GM18526 (cell line): ENCODE results near the gene URB2.

Experiments used
- POLR2A ChIP-seq: IDR thresholded peaks from 3 replicates; pipeline ENCODE4 v1.6.1; 2011; ENCODE audit not compliant: insufficient read length; ENCODE audit errors: extremely low read depth

URB2 gene

GRCh38 chr1:229625915-229626831 lies at the start of gene URB2, which contains the start of gene TAF5L:
Gene URB2 (plus strand): TSS chr1:229626247. CDS start chr1:229627634, 1,387 bp downstream.
Gene TAF5L (minus strand): TSS chr1:229626122. CDS start chr1:229614482, 11,640 bp downstream.
- TF ChIP-seq POLR2A, result peak; percentile 73

GRCh38 chr1:229578168-229579058 lies 47.6 kb upstream of the URB2 start:
- TF ChIP-seq POLR2A, result no peak

GRCh38 chr1:229579059-229579673 lies 46.9 kb upstream of the URB2 start:
- TF ChIP-seq POLR2A, result no peak

GRCh38 chr1:229581485-229581884 lies 44.6 kb upstream of the URB2 start:
- TF ChIP-seq POLR2A, result no peak

- no peak for TF ChIP-seq POLR2A
These were observed 43.9 kb upstream of the URB2 start for GRCh38 chr1:229582011-229582694.

GRCh38 chr1:229582715-229583114 lies 43.3 kb upstream of the URB2 start:
- no peak for TF ChIP-seq POLR2A

GRCh38 chr1:229585338-229585737 lies 40.7 kb upstream of the URB2 start:
- no peak for TF ChIP-seq POLR2A

- TF ChIP-seq POLR2A, result no peak
These were observed 35.9 kb upstream of the URB2 start for GRCh38 chr1:229590119-229590518.

GRCh38 chr1:229593800-229594199 lies 32.2 kb upstream of the URB2 start:
- no peak for TF ChIP-seq POLR2A

GRCh38 chr1:229594227-229595008 lies 31.6 kb upstream of the URB2 start:
- TF ChIP-seq POLR2A, result no peak

GRCh38 chr1:229596925-229597699 lies 28.9 kb upstream of the URB2 start:
- TF ChIP-seq POLR2A, result no peak

- TF ChIP-seq POLR2A, result no peak
These were observed 28.2 kb upstream of the URB2 start for GRCh38 chr1:229597877-229598276.
